ENCODE measurements around the gene EFHB.
"Not testable (repeated sequence)": the region's sequence is repeated elsewhere in the genome, so short reads cannot be mapped to it uniquely, and the experiment has no call there.

The EFHB gene

GRCh38 chr3:19920401-19921080 is 13.5 kb downstream of the EFHB start:
- DNase-seq: no peak

GRCh38 chr3:19917167-19917566 is 16.9 kb downstream of the EFHB start:
- no peak for DNase-seq

- DNase-seq: no peak
These were observed 22.6 kb downstream of the EFHB start for GRCh38 chr3:19911452-19911851.

GRCh38 chr3:19907523-19907922 is 26.5 kb downstream of the EFHB start:
- DNase-seq: no peak

GRCh38 chr3:19903649-19904048 is 30.4 kb downstream of the EFHB start:
- DNase-seq: no peak

- no peak for DNase-seq
These were observed 32.1 kb downstream of the EFHB start for GRCh38 chr3:19901918-19902317.

- DNase-seq: peak; percentile 3
These were observed 32.7 kb downstream of the EFHB start for GRCh38 chr3:19901337-19901736.

- not testable (repeated sequence) for DNase-seq
These were observed 34.2 kb downstream of the EFHB start for GRCh38 chr3:19899833-19900232.

- DNase-seq: no peak
These were observed 34.8 kb downstream of the EFHB start for GRCh38 chr3:19899264-19899663.

- DNase-seq: no peak
These were observed 35.3 kb downstream of the EFHB start for GRCh38 chr3:19898721-19899120.

GRCh38 chr3:19891740-19892139 is 42.3 kb downstream of the EFHB start:
- DNase-seq: no peak

- no peak for DNase-seq
These were observed 45.4 kb downstream of the EFHB start for GRCh38 chr3:19888428-19889152.

GRCh38 chr3:19887122-19887521 is 46.9 kb downstream of the EFHB start:
- not testable (repeated sequence) for DNase-seq

GRCh38 chr3:19886404-19886803 is 47.6 kb downstream of the EFHB start:
- no peak for DNase-seq

- no peak for DNase-seq
These were observed 48.5 kb downstream of the EFHB start for GRCh38 chr3:19885468-19885867.

- DNase-seq: no peak
These were observed 52.2 kb downstream of the EFHB start for GRCh38 chr3:19881852-19882251.

GRCh38 chr3:19881036-19881435 is 53.0 kb downstream of the EFHB start:
- no peak for DNase-seq

- DNase-seq: no peak
These were observed 56.4 kb downstream of the EFHB start for GRCh38 chr3:19877656-19878055.

- peak; percentile 9 for DNase-seq
These were observed 67.2 kb downstream of the EFHB start for GRCh38 chr3:19866751-19867347.

GRCh38 chr3:19855318-19855717 is 78.7 kb downstream of the EFHB start:
- not testable (repeated sequence) for DNase-seq

GRCh38 chr3:19846609-19847008 is 87.4 kb downstream of the EFHB start:
- not testable (repeated sequence) for DNase-seq

All from GF-D8 (cell line).